Endothelial cell of umbilical vein (primary cell): ENCODE results near the gene ZNF516. TPM values are rescaled to one million over a fixed set of nuclear protein-coding genes. Genes with fewer than 3 reads are reported as not detected.

Source experiments
- BruUV-seq: library from RNA; stranded (reverse); fragments of 400-500 nt; replicated peaks from 2 replicates; lab custom pipeline; 2021; lab: Mats Ljungman, UMichigan
- CTCF ChIA-PET: fragments of 300-600, 350-600 bp; sonication (Branson Sonifier 250); formaldehyde crosslinking; loops from one replicate; lab custom pipeline; 2021; ENCODE audit warnings: antibody characterized with exemption, inconsistent platforms; lab: Charles Lee
- POLR2A ChIA-PET: fragments of 300-600, 350-600 bp; sonication (Branson Sonifier 250); formaldehyde crosslinking; loops from one replicate; lab custom pipeline; 2021; ENCODE audit warnings: antibody characterized with exemption, inconsistent platforms; lab: Charles Lee
- DNase-seq: peaks from one replicate; pipeline ENCODE4 v3.0.0-alpha.2; 2011; ENCODE audit warnings: low read depth, low spot score
- FAIRE-seq: peaks from 2 replicates; lab custom pipeline; 2011; peaks lifted over from hg19 to GRCh38; lab: Jason Lieb, UNC
- H2AFZ ChIP-seq: 2 replicates; pipeline ENCODE4 v1.6.0; 2012; ENCODE audit warnings: low read depth, low read length, control low read depth, inconsistent platforms
- H3K27ac ChIP-seq: 2 replicates; pipeline ENCODE4 v1.5.1; 2011; ENCODE audit warnings: low read depth, mild to moderate bottlenecking, control low read depth, low read length, moderate library complexity; ENCODE audit not compliant: insufficient read depth
- H3K27me3 ChIP-seq, 2 experiments: 2 replicates each; pipeline versions ENCODE4 v1.6.0 to v1.6.1; 2011; ENCODE audit warnings: low read length in 2 of 2, mixed read lengths in 1 of 2; ENCODE audit not compliant: control insufficient read depth in 2 of 2, insufficient read depth in 2 of 2
- H3K36me3 ChIP-seq, 2 experiments: 2 replicates in 1 of 2; 3 replicates in 1 of 2; pipeline ENCODE4 v1.5.1; 2011; ENCODE audit warnings: low read length in 2 of 2, mild to moderate bottlenecking in 1 of 2, moderate library complexity in 1 of 2; ENCODE audit not compliant: control insufficient read depth in 2 of 2, insufficient read depth in 2 of 2; ENCODE audit errors: extremely low read depth in 1 of 2
- H3K4me1 ChIP-seq: 3 replicates; pipeline ENCODE4 v1.5.1; 2011; ENCODE audit warnings: mild to moderate bottlenecking, low read length; ENCODE audit not compliant: control insufficient read depth, insufficient read depth; ENCODE audit errors: extremely low read depth
- H3K4me2 ChIP-seq: 2 replicates; pipeline ENCODE4 v1.6.1; 2011; ENCODE audit warnings: low read length, control low read depth, mixed read lengths; ENCODE audit not compliant: insufficient read depth
- H3K4me3 ChIP-seq, 3 experiments: fragments of 200-600 bp in 1 of 3; sonication (generic), shearing (Covaris generic) in 1 of 3; replicated peaks in 1 of 3; 2 replicates each; pipeline ENCODE4 v1.5.1; 2011 to 2016; ENCODE audit warnings: control low read depth in 3 of 3, low read length in 3 of 3, mild to moderate bottlenecking in 2 of 3, inconsistent platforms in 1 of 3, low read depth in 1 of 3, moderate library complexity in 1 of 3; ENCODE audit not compliant: insufficient read depth in 1 of 3
- H3K79me2 ChIP-seq: 2 replicates; pipeline ENCODE4 v1.6.0; 2012; ENCODE audit warnings: low read length, inconsistent platforms; ENCODE audit not compliant: control insufficient read depth, insufficient read depth
- H3K9ac ChIP-seq: replicated peaks from 2 replicates; pipeline ENCODE3; 2011; ENCODE audit warnings: low read length, control low read depth; ENCODE audit not compliant: insufficient read depth; ENCODE audit errors: extremely low read depth
- H3K9me1 ChIP-seq: replicated peaks from 3 replicates; pipeline ENCODE4 v1.6.0; 2011; ENCODE audit warnings: mild to moderate bottlenecking, low read length; ENCODE audit not compliant: control insufficient read depth, insufficient read depth; ENCODE audit errors: extremely low read depth
- H3K9me3 ChIP-seq: replicated peaks from 2 replicates; pipeline ENCODE4 v1.5.1; 2012; ENCODE audit warnings: low read length, inconsistent platforms; ENCODE audit not compliant: control insufficient read depth, insufficient read depth
- H4K20me1 ChIP-seq: replicated peaks from 2 replicates; pipeline ENCODE3; 2011; ENCODE audit warnings: mild to moderate bottlenecking, low read length; ENCODE audit not compliant: control insufficient read depth, insufficient read depth; ENCODE audit errors: extremely low read depth
- CTCF ChIP-seq, 2 donors: IDR thresholded peaks; 1 replicate in 1 of 2; 2 replicates in 1 of 2; pipeline ENCODE4 v1.5.1; 2011; ENCODE audit warnings: low read length in 2 of 2, mild to moderate bottlenecking in 2 of 2, moderate library complexity in 2 of 2, control low read depth in 1 of 2, inconsistent platforms in 1 of 2, low read depth in 1 of 2; ENCODE audit not compliant: insufficient read depth in 1 of 2; ENCODE audit errors: extremely low read depth in 1 of 2
- EZH2 ChIP-seq: IDR thresholded peaks from 2 replicates; pipeline ENCODE4 v1.6.1; 2012; ENCODE audit warnings: borderline replicate concordance, low read depth, mild to moderate bottlenecking, moderate library complexity, low read length, inconsistent platforms; ENCODE audit not compliant: severe bottlenecking
- FOS ChIP-seq: IDR thresholded peaks from 2 replicates; pipeline ENCODE4 v1.6.1; 2011; ENCODE audit warnings: mild to moderate bottlenecking, low read length, moderate library complexity, borderline replicate concordance; ENCODE audit not compliant: insufficient read depth
- GATA2 ChIP-seq: IDR thresholded peaks from 2 replicates; pipeline ENCODE4 v1.7.0; 2011; ENCODE audit warnings: low read depth, mild to moderate bottlenecking, moderate library complexity, mixed read lengths, low read length; ENCODE audit not compliant: insufficient read length, insufficient read depth
- JUN ChIP-seq: IDR thresholded peaks from 2 replicates; pipeline ENCODE4 v1.6.1; 2011; ENCODE audit warnings: borderline replicate concordance, low read depth; ENCODE audit not compliant: insufficient read length, insufficient read depth
- MAX ChIP-seq: IDR thresholded peaks from 2 replicates; pipeline ENCODE4 v1.6.1; 2011; ENCODE audit not compliant: insufficient read depth, insufficient read length
- MYC ChIP-seq: IDR thresholded peaks from one replicate; pipeline ENCODE4 v1.6.1; 2011; ENCODE audit warnings: mild to moderate bottlenecking, low read depth, low read length
- POLR2A ChIP-seq: IDR thresholded peaks from 2 replicates; pipeline ENCODE4 v1.6.1; 2012; ENCODE audit warnings: low read depth, mild to moderate bottlenecking, control low read depth, low read length
- POLR2AphosphoS5 ChIP-seq: IDR thresholded peaks from 2 replicates; pipeline ENCODE4 v1.6.1; 2012; ENCODE audit warnings: low read depth, mild to moderate bottlenecking, control low read depth, low read length, moderate library complexity; ENCODE audit not compliant: insufficient read depth
- dilution Hi-C: fragments of 300-500 bp; cut with MboI; formaldehyde crosslinking; loops from one replicate; pipeline ENCODE4 v1.15.0; 2019; ENCODE audit warnings: low sequenced_read_pairs; ENCODE audit not compliant: extremely low pct_ligation_motif_present
- intact Hi-C: fragments of 100-400 bp; cut with micrococcal nuclease; formaldehyde crosslinking; loops from one replicate; pipeline ENCODE4 v1.10.0; 2022
- polyA plus RNA-seq, 4 experiments: library from polyadenylated mRNA; depleted of rRNA in 3 of 4; stranded (reverse) in 3 of 4; unstranded in 1 of 4; fragments of >200 nt; gene quantifications; 2 replicates each; pipeline versions ENCODE4 v1.2.1 to v1.2.3, GENCODE V29; 2011 to 2012; ENCODE audit warnings: missing spikeins in 1 of 4
- total RNA-seq: library from RNA; stranded (reverse); gene quantifications from 2 replicates; pipeline ENCODE4 v1.2.3, GENCODE V29; 2021

Gene ZNF516
- total and polyA plus RNA-seq, 2 donors (not counting 3 experiments of a cell fraction or from before 2014, with no cell fraction given): 3.6 to 19.1 TPM

GRCh38 chr18:76504749-76505148 is 9.7 kb upstream of the ZNF516 start:
- CTCF ChIA-PET: no interaction called here
- DNase-seq: no peak
- no peaks in the 10 kb centered on the region for H3K9me1 ChIP-seq
- FAIRE-seq: no peak
- H3K27me3 ChIP-seq: peaks cover 5 to 11% of the 10 kb centered on the region in 2 experiments
- POLR2A ChIA-PET: interaction anchor here (0.6 kb wide), 1 partner anchor 11 kb away, joined by 7 read pairs; no protein-coding TSS in a partner anchor
- TF ChIP-seq CTCF (IDR thresholded peaks at IDR 0.05; ENCODE audit: extremely low read depth in 1 of 2, insufficient read depth in 1 of 2, low read depth in 1 of 2, low read length in 2 of 2) (no peak), MAX (no peak), MYC (no peak), POLR2A (no peak), JUN (no peak), FOS (no peak), POLR2AphosphoS5 (no peak), GATA2 (no peak), EZH2 (no peak)
- no peak overlapping the region for H3K4me2 ChIP-seq
- no peak overlapping the region for H2AFZ ChIP-seq
- no peaks in the 10 kb centered on the region for H4K20me1 ChIP-seq
- intact Hi-C loops (no loop called here), dilution Hi-C loops (no loop called here)
- no TSS peak for BruUV-seq
- no peak overlapping the region for H3K27ac ChIP-seq
- no peak overlapping the region for H3K9ac ChIP-seq
- H3K36me3 ChIP-seq: no peaks in the 10 kb centered on the region
- H3K4me1 ChIP-seq: no peaks in the 10 kb centered on the region
- no peak overlapping the region for H3K4me3 ChIP-seq
- no peaks in the 10 kb centered on the region for H3K9me3 ChIP-seq
- H3K79me2 ChIP-seq: no peaks in the 10 kb centered on the region
